Measurements from ENCODE around the gene EBF3. TPM values are rescaled to one million over a fixed set of nuclear protein-coding genes. Genes with fewer than 3 reads are reported as not detected.

EBF3 gene
- total and polyA plus RNA-seq, 2 donors (not counting 3 experiments of a cell fraction or from before 2014, with no cell fraction given): 0.92 to 2.7 TPM

DNA sequence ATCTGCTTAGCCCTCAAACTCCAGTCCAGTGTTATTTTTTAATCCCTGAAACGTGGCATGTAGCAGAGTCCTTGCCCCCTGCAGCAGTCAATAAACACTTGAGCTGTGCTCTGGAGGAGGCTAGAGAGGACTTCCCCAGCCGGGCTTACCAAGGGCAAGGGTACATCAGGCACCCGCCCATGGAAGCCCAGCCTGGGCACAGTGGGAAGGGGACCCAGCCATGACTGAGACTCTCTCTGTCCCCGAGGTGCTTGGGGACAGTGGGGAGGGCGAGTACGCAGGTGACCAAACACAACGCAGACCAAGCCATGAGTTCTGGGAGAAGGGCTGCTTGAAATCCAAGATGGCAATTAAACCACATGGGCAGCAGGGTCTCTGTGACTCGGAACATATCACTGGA lies 45.2 kb downstream of the EBF3 start:
- BruUV-seq (replicated peaks): no TSS peak
- no peaks in the 10 kb centered on the region for H4K20me1 ChIP-seq (replicated peaks; ENCODE audit: control insufficient read depth, extremely low read depth, insufficient read depth, low read length)

DNA sequence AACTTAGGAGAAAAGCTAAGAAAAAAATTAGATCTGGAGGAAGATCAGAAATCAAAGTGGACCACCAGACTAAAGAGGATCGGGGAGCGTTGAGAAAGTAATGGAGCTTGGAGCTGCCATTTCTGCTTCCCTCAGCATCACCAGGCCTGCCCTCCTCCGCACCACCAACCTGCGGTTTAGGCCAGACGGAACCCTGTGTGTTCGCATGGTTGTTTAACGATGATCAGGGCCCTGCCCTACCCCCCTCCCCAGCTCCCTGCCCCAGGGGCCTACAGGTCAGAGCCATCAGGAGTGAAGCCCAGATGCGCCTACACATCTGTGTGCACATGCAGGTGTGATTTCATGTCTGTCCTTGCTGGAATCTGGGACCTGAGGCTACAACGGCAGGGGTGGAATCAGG lies 45.7 kb downstream of the EBF3 start:
- FAIRE-seq (no peak), DNase-seq (ENCODE audit: low read depth, low spot score) (no peak)
- Histone ChIP-seq H3K27ac (ENCODE audit: insufficient read depth, low read depth, low read length) (no peak overlapping the region), H3K79me2 (ENCODE audit: control insufficient read depth, insufficient read depth, low read length) (no peaks in the 10 kb centered on the region), H3K9ac (replicated peaks; ENCODE audit: extremely low read depth, insufficient read depth, low read length) (no peak overlapping the region), H3K9me1 (replicated peaks; ENCODE audit: control insufficient read depth, extremely low read depth, insufficient read depth, low read length) (no peaks in the 10 kb centered on the region), H4K20me1 (replicated peaks; ENCODE audit: control insufficient read depth, extremely low read depth, insufficient read depth, low read length) (no peaks in the 10 kb centered on the region), H2AFZ (ENCODE audit: low read depth, low read length) (no peak overlapping the region), H3K36me3 (ENCODE audit: control insufficient read depth in 2 of 2, extremely low read depth in 1 of 2, insufficient read depth in 2 of 2, low read length in 2 of 2) (no peaks in the 10 kb centered on the region), H3K9me3 (replicated peaks; ENCODE audit: control insufficient read depth, insufficient read depth, low read length) (no peaks in the 10 kb centered on the region), H3K4me3 (replicated peaks in 1 of 3; ENCODE audit: insufficient read depth in 1 of 3, low read depth in 1 of 3, low read length in 3 of 3) (no peak overlapping the region), H3K4me1 (ENCODE audit: control insufficient read depth, extremely low read depth, insufficient read depth, low read length) (no peaks in the 10 kb centered on the region), H3K27me3 (ENCODE audit: control insufficient read depth in 2 of 2, insufficient read depth in 2 of 2, low read length in 2 of 2) (no peaks in the 10 kb centered on the region), H3K4me2 (ENCODE audit: insufficient read depth, low read length) (no peak overlapping the region)
- no TSS peak for BruUV-seq (replicated peaks)
- ChIA-PET CTCF (no interaction called here), POLR2A (no interaction called here)
- dilution Hi-C loops (cut with MboI; ENCODE audit: extremely low pct_ligation_motif_present, low sequenced_read_pairs) (no loop called here), intact Hi-C loops (cut with micrococcal nuclease) (no loop called here)
- no peak for TF ChIP-seq EZH2 (IDR thresholded peaks at IDR 0.05; ENCODE audit: borderline replicate concordance, low read depth, low read length, severe bottlenecking)
- TF ChIP-seq POLR2A (IDR thresholded peaks at IDR 0.05; ENCODE audit: low read depth, low read length): no peak
- no peak for TF ChIP-seq FOS (IDR thresholded peaks at IDR 0.05; ENCODE audit: borderline replicate concordance, insufficient read depth, low read length)

More for the DNA sequence above, 45.2 kb downstream of the EBF3 start:
- Histone ChIP-seq H3K27ac (ENCODE audit: insufficient read depth, low read depth, low read length) (no peak overlapping the region), H3K79me2 (ENCODE audit: control insufficient read depth, insufficient read depth, low read length) (no peaks in the 10 kb centered on the region), H2AFZ (ENCODE audit: low read depth, low read length) (no peak overlapping the region), H3K4me3 (replicated peaks in 1 of 3; ENCODE audit: insufficient read depth in 1 of 3, low read depth in 1 of 3, low read length in 3 of 3) (no peak overlapping the region), H3K27me3 (ENCODE audit: control insufficient read depth in 2 of 2, insufficient read depth in 2 of 2, low read length in 2 of 2) (no peaks in the 10 kb centered on the region), H3K4me1 (ENCODE audit: control insufficient read depth, extremely low read depth, insufficient read depth, low read length) (no peaks in the 10 kb centered on the region), H3K4me2 (ENCODE audit: insufficient read depth, low read length) (no peak overlapping the region), H3K9me1 (replicated peaks; ENCODE audit: control insufficient read depth, extremely low read depth, insufficient read depth, low read length) (no peaks in the 10 kb centered on the region), H3K36me3 (ENCODE audit: control insufficient read depth in 2 of 2, extremely low read depth in 1 of 2, insufficient read depth in 2 of 2, low read length in 2 of 2) (no peaks in the 10 kb centered on the region), H3K9me3 (replicated peaks; ENCODE audit: control insufficient read depth, insufficient read depth, low read length) (no peaks in the 10 kb centered on the region), H3K9ac (replicated peaks; ENCODE audit: extremely low read depth, insufficient read depth, low read length) (no peak overlapping the region)
- DNase-seq (ENCODE audit: low read depth, low spot score) (no peak), FAIRE-seq (no peak)
- dilution Hi-C loops (cut with MboI; ENCODE audit: extremely low pct_ligation_motif_present, low sequenced_read_pairs): no loop called here
- ChIA-PET POLR2A (no interaction called here), CTCF (no interaction called here)
- intact Hi-C loops (cut with micrococcal nuclease): no loop called here
- TF ChIP-seq POLR2A (IDR thresholded peaks at IDR 0.05; ENCODE audit: low read depth, low read length) (no peak), MYC (IDR thresholded peaks at IDR 0.05; ENCODE audit: low read depth, low read length) (no peak), POLR2AphosphoS5 (IDR thresholded peaks at IDR 0.05; ENCODE audit: insufficient read depth, low read depth, low read length) (no peak), GATA2 (IDR thresholded peaks at IDR 0.05; ENCODE audit: insufficient read depth, insufficient read length, low read depth, low read length) (no peak), JUN (IDR thresholded peaks at IDR 0.05; ENCODE audit: borderline replicate concordance, insufficient read depth, insufficient read length, low read depth) (no peak)
- TF ChIP-seq, protein P1, sequence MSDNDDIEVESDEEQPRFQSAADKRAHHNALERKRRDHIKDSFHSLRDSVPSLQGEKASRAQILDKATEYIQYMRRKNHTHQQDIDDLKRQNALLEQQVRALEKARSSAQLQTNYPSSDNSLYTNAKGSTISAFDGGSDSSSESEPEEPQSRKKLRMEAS (IDR thresholded peaks at IDR 0.05; ENCODE audit: insufficient read depth, insufficient read length): no peak
